NCI-H2171 (cell line): ENCODE measurements around the gene EPO.
"Not testable (repeated sequence)": the region's sequence is repeated elsewhere in the genome, so short reads cannot be mapped to it uniquely, and the experiment has no call there.

ENCODE experiments used
- DNase-seq: peaks from one replicate; lab custom pipeline; 2025; lab: John Stamatoyannopoulos, UW

The EPO gene

DNA sequence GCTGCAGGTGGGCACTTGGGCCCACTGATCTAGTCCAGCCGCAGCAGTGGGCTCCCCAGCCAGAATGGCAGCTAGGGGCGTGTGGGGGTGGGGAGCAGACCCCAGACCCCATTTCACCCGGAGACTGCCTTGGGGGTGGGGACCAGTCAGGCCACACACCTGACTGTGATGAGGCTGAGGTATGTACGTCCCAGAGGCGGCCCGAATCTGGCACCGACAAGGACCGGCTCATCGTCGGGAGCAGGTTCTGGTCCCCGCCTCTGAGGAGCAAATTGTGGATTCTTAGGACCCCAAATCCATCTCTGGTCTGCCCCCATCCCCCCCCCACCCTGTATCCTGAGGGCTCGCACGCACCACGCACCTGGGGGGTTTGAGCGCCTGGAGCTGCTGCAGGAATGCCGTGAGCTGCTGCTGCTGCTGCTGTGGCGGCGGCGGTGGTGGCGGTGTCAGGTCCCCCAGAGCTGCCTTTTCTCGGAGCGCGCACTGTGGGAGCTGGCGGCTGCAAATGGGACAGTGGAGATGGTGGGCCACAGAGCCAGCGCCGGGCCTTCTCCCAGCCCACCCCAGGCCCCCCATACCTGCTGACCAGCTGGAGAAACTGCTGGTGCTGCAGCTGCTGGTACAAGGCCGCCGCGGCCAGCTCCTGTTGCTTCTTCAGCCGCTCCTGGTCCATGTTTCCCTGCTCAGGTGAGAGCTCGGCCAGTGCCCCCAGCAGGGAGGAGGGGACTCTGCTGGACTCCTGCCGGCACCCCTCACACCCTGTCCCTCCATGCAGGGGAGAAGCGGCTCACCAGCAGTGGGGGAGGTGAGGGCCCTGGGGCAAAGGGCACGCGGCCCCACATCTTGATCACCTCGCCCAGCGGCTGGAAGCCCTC, 36.4 kb upstream of the EPO start:
- DNase-seq: no peak

DNA sequence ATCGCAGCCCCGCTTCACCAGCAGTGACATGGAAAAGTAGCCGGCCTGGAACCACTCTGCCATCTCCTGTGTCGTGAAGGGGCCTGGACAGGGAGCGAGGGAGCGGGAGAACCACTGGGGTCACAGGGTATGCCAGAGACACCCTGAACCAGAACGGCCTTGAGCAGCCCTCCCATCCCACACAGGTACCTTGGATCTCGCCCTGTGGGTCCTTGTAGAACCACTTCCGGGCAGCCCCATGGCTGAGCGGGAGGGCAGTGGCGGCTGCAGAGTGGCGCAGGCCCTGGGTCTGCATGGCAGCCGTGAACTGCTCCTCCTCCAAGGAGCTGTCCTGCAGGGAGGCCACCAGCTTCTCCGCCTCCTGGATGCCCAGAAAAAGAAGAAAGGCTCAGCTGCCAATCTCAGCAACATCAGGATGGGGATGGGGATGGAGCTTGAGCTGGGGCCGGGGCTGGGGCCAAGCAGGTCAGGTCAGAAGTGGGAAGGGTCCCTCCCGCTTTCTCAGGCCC, 35.7 kb upstream of the EPO start:
- DNase-seq: no peak

DNA sequence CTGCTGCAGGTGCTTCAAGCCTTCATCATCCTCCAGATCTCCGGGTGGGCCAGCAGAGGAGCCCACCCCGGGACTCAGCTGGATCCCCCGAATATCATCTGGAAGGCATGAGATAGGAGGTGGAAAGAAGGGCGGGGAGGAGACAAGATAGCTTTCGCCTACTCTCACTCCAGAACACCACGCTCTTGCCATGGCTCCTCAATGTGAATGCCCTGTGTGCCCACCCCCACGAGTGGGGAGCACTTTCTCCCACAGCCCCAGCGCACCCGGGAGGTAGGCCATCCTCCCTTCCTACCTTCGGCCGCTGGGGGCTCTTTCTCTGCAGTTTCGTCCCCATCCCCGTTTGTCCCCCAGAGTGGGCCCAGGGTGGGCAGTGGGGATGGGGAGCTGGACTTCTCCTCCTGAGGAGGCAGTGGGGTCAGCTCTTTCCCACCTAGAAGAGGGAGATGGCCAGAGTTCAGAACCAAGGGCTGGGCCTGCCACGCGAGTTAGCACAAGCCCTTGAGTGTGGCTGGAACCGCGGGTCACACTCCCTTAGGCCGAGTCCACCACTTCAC, 35.1 kb upstream of the EPO start:
- no peak for DNase-seq

DNA sequence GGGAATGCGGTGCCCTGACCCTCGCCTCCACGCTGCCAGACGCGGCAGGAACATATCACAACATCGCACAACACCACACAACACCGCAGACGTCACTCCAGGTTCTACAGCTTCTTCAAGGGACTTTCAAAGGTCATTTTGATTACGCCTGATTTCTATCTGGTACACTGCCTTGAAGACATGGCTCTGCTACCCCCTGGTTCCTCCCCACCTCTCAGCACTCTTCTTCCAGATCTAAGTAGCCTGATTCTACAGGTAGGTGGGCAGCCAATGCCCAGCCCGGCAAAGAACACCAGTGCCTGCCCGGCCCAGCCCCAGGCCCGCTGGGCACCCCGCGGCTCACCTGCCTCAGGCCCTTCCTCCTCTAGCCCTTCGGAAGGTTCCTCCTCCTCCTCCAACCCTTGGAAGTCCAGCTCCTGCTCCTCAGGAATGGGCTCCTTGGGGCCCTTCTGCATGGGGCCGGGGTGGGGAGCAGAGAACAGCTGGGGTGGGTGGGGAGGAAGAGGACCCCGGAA, 34.6 kb upstream of the EPO start:
- no peak for DNase-seq

DNA sequence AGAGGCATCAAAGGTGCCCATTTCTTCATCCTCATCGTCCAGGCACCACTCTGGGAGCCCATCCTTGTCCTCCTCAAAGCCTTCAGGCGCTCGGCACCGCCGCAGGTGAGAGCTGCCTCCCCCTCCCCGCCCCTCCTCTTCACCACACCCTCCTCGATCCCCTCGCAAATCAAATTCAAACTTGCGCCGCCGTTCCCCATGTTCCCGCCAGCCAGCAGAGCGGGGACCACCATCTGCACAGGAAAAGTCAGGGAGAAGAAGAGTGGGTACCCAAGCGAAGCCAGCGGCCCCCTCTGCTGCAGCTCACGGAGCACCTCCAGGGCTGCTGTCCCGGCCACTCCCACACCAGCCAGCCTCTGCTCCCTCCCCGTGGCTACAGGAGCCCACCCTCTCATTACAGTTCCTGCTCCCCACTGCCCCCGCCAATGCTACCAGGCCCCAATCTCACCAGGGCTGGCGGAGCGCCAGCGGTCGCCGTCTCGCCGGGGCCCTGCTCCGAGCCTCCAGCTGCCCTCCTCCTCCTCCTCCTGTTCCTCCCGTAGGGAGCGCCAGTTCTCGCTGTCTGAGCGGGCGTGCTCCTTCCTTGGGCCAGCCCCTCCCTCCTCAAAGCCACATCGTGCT, 34.0 kb upstream of the EPO start:
- DNase-seq: no peak

DNA sequence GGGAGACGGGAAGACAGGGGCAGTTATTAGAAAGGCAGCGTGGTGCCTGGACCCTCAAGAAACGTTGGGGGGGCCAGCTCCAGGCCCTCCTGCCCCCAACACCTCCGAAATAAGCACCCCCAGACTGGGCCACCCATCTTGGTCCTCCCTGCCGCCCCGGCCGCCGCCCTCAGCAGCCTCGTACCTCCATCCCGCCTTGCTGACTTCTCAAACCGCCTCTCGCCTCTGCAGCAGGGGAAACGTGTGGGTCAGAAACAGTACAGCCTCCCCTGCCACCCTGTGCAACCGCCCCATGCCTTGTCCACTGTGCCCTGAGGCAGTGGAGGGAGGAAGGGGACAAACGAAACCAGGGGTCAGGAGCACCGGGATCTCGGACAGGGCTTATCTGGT, 33.5 kb upstream of the EPO start:
- DNase-seq: no peak

DNA sequence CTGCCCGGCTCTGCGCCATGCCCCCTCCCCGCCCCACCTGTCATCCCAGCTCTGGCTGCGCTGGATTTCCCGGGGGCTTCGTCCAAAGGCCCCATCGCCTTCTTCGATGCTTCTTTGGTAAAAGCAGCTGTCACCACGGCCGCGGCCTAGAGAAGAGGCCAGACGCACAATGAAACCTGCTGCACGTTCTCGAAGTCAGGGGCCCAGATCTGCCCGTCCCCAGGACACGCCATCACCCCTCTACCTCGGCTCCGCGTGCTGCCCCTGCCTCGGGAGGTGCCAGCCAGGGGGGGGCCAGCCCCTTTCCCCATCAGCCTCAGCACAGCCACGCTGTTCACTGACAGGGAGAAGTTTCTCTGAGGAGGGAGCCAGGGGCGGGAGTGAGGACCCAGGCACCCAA, 33.0 kb upstream of the EPO start:
- DNase-seq: no peak

DNA sequence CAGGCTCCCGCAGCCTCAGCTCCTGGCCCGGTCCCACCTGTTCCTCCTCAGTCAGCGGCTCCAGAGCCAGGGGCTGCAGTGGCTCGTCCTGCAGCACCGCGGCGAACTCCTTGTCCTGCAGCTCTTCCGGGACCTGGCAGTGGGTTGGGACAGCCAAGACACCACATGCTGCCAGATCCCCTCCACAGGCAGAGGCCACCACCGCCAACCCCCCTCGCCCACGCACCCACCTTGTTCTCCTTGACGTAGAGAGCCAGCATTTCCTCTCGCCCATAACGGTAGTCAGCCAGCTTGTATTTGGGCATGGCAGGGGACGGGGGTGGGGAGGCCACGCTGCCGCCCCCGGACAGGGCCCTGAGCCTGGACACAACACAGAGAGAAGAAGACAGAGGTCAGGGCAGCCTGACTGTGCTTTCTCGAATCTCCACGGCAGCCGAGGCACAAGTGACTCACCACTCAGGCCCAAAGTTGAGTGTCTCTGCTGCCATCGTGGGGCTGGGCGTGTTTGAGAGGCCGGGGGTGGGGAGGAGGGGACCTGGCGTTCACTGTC, 32.4 kb upstream of the EPO start:
- DNase-seq: no peak

DNA sequence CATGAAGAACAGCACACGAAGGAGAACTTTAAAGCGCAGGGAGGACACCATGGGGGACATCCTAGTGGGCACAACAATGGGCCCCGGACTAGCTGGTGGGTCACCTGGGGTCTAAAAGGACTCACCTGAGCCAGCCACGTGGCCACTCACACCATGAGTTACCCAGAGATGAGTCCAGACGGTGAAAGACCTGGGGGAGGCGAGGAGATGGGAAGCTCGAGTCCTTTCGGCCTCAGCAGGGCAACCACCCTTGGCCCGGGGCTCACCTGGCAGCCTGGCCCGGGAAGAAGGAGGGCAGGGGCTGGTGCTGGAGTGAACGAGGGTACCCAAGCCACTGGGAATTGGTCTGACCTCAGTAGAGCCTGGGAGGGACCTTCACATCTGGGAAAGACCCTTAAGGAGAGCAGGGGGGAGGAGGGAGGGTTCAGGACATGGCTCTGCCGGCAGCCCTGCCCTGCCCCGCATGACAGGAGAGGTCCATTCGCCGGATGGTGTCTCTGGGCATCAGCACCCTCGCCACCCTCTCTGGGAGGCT, 31.9 kb upstream of the EPO start:
- DNase-seq: no peak

DNA sequence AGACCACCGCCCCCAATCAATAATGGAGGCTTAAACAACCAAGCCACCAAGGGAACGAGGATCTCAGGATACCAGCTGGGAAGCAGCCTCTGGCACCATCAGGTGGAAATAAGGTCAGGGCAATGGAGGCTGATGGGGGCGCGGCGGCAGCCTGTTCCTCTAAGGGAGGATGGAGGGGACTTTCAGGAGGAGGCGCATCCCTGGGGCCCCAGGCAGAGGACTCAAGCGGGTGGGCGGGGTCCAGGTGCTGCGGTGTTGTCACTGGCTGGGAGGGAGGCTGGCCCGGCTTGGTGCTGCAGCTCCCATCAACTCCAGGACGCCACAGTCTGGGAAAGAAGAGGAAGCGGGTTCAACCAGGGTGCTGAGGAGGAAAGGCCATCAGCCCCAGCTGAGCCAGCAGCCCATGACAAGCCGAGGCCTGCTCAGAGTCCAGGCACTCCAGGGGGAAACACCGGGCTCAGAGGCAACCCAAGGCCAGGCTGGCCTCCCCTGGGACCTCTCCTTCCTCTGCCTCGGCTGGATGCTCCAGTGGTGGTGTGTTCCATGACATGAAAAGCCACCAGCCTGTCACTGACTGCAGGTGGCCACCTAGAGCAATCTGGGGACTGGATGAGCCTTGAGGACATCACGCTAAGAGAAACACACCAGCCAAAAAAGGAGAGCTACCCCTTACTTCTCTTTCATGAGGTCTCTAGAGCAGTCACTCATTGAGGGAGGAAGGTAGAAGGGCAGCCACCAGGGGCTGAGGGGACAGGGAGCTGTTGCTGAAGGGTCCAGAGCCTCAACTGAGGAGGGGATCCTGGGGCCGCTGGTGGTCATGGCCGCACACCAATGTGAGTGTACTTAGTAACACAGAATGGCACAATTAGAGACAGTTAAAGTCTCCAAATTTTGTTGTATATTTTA, 30.8 kb upstream of the EPO start:
- DNase-seq: no peak

DNA sequence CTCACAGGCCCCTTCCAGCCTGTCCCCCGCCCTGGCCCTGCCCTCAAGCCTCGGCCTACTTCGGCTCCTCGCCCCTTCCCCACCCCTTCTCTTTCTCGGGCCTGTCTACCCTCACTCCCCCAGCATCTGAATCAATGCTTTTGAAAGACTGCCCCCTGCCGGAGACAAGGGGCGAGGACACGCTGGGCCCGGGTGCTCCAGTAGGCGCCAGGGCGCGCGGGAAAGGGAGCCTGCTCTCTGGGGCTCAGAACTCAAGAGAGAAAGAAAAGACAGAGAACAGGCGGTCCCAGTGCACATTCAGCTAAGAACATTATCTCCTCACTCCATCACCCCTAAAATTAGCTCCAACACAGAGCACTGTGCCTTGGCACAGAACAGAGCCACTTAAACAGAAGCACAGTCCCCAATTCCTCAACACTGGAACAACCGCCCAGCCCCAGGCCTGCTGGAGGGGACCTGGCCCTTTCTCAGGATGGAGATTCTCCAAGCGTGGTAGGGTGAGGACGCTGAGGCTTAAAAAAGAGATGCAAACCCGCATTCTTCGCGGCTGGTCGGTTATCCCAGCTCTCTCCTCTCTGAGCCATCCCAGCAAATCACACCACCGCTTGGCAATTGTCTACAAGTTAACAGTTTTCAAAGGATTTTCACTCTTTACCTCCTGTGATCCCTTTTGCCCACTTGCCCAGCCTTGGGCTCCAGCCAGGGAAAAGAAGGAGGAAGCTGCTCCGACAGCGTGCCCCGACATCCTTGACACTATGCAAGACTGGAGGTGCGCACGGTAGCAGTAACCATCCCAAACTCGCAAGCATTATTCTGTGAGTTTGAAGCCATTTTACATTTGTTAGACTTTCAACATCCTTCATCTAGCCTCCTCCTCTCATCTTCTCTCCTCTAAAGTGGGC, 28.3 kb upstream of the EPO start:
- DNase-seq: peak; percentile 31

DNA sequence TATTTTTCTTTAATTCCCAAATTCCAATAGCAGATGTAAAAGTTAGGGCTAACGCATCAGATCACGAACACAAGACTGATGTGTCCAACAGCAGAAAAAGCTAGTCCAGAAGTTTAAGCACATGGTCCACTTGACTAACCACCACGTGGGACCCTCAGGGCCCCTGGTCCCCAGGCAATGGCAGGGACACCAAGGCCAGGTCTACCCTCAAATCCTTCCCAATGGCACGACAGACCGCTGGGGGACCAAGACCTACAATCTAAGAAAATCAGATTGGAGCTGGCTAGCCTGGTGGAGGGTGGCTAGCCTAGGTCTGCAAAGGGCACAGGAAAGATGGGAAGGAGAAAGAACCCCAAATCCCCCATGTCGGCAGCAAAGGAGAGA, 27.7 kb upstream of the EPO start:
- DNase-seq: no peak

DNA sequence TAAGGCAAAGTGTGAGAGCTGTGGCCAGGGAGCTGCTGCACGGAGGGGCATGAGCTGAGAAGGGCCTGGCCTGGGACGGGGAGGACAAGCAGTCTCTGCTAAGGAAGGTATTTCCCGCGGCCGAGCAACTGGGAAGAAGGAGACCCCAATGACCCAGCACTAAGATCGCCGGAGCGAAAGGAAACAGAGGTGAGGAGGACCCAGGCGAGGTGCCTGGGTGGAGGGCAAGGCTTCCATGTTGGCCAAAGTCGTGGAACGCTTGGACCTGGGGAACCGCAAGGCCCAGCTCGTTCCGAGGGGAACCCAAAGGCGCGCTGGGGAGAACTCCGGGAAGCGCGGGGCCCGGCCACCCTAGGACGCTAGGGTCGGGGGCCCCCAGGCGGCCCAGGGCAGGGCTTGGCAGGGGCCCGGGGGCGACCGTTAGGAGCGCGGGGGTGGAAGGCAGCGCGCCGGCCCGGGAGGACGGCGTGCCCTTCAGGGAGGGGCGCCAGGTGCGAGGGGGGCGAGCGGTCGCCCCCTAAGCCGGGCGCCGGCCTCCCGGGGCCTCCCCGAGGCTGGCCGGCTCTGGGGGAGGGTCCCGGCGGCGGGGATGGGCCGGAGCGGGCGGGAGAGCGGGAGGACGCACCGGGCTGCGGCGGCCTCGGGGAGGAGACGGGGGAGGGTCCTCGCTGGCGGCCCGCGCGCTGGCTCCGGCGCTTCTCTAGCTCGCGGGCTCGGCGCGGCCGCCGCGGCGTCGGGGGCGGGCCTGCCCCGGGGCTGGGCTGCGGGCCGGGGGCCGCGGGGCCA, 26.8 kb upstream of the EPO start:
- no peak for DNase-seq

DNA sequence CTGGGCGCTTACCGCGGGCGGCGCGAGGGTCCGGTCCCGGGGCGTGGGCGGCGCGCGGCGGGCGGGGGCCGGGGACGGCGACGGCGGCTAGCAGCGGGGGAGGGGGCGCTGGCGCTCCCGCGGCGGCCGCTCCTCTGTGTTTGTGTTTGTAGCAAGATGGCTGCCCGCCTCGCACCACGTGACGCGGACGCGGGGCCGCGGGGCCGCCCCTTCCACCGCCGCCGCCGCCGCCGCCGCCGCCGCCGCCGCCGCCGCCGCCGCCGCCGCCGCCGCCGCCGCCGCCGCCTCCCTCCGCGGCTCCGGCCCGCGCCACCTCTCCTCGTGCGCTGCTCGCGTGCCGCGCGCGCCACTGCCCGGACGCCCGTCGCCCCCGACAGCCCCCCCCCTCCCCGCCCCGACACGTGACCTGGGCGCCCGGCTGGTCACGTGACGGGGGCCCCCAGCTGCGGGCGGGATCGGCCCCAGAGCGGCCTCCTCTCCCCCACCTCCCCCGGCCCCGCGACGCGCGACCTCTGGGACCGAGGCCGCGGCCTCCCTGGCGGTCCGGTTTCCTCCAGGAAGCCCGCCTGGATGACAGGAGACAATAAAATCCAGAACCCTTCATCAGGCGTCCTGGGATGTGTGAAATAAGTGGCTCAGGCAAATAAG, 26.0 kb upstream of the EPO start, which contains the start of gene GIGYF1:
TSS of gene GIGYF1 (minus strand) at position 153 of the 648 bp plus-strand sequence. CDS start 6,012 bp downstream, outside the sequence.
- peak; percentile 58 for DNase-seq

DNA sequence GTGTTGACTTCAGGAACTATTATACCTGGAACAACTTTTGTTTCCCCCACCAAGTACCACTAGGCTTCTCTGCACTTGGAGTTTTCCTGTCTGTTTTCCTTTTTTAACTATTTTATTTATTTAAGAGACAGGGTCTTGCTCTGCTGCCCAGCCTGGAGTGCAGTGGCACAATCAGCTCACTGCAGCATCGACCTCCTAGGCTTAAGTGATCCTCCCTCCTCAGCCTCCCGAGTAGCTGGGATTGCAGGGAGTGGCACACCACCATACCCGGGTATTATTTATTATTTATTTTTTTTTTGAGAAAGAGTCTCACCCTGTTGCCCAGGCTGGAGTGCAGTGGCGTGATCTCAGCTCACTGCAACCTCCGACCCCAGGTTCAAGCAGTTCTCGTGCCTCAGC, 24.1 kb upstream of the EPO start:
- no peak for DNase-seq

DNA sequence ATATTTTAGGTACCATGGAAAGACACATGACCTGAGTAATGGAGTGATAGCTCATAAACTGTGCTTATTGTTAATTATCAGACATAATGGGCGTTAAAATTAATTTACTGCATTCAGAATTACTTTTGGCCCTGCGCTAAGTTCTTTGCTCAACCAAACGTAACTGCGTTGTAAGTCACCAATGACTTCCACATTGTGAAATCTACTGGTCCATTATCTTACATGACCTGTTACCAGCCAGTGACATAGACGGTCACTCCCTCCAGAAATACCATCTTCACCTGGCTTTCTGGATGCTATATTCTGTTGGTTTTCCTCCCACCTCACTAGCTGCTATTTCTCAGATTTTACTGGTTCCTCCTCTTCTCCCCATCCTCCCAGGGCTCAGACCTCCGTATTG, 21.2 kb upstream of the EPO start:
- DNase-seq: no peak

DNA sequence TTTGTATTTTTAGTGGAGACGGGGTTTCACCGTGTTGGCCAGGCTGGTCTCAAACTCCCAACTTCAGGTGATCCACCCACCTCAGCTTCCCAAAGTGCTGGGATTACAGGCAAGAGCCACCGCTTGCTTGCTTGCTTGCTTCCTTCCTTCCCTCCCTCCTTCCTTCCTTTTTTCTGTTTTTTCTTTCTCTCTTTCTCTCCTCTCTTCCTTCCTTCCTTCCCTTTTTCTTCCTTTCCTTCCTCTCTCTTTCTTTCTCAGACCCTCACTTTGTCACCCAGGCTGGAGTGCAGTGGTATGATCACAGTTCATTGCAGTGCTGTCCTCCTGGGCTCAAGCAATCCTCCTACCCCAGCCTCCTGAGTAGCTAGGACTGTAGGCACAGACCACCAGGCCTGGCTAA, 19.2 kb upstream of the EPO start:
- DNase-seq: not testable (repeated sequence)

DNA sequence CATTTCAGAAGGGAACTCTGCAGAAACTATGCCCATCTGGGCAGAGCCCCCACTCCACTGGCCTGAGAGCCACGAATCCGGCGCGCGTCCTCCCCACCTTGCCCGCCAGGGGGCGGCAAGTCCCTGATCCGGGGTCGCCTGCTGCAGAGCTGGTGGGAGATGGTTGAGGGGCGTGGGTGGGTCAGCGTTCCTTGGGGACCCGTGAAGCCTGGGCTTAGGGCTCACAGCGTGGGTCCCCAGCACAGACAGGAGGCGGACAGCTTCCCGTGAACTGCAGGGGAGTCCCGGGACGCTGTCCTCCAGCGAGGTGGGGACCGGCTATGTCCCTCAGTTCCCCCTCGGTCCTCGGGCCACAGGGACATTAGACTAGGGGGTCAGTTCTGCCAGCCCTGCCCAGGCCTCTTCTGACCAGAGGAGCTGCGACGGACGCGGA, 14.9 kb upstream of the EPO start:
- peak; percentile 35 for DNase-seq
